Sigmoid colon (tissue), 3 donors: ENCODE results near the gene WDR5B.
A peak's percentile ranks its signal among the peaks of the same experiment; 100 is the strongest.

ENCODE experiments used
- POLR2A ChIP-seq, 2 donors: fragments of 450-650 bp; IDR thresholded peaks; one replicate each; pipeline ENCODE4 v1.6.1; 2016; ENCODE audit warnings: antibody characterized with exemption in 2 of 2, mild to moderate bottlenecking in 2 of 2, moderate library complexity in 2 of 2
- TF ChIP-seq, protein P1 (sequence below), 4 experiments: fragments of 450-650 bp in 3 of 4; fragments of 200-600 bp in 1 of 4; IDR thresholded peaks; one replicate each; pipeline ENCODE4 v1.5.1; 2016 to 2019; ENCODE audit warnings: antibody characterized with exemption in 4 of 4, mild to moderate bottlenecking in 3 of 4, moderate library complexity in 2 of 4

DNA sequence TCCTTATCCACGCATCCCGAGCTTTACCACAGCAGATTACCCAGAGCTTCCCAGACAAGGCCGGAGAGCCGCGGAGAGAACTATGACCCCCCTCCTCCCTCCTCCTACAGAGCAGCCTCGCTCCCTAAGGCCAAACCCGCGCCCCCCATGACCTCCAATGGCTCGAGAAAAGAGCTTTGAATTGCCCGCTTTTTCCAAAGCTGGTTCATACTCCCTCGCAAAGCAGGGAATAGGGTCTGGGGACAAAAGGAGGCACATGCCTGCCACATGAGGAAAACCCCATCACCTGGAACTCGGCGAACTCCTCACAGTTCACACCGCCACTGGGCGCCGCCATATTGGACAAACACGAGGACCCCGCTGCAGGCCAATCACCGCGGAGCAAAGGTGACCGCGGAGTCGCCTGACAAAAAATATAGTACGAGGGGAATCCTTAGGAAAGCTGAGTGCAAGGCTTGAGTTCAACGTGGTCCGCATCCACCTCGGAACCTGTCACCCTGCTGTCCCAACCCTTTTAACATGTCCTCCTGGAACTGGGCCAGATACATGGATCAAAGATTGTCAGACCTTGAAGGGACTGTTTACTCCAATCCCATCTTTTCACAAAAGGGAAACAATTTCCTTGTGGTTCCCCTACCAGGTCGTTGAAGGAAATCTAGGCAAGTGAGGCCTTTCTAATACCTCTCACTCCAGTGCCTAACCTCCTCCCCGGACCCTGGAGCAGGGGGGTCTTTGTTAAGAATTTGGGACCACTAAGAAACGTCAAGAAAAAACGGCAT, 32.8 kb downstream of the WDR5B start, which contains the start of gene MIX23:
- TF ChIP-seq POLR2A (IDR thresholded peaks at IDR 0.05) = peak; percentile 24 to 34
- TF ChIP-seq, protein P1, sequence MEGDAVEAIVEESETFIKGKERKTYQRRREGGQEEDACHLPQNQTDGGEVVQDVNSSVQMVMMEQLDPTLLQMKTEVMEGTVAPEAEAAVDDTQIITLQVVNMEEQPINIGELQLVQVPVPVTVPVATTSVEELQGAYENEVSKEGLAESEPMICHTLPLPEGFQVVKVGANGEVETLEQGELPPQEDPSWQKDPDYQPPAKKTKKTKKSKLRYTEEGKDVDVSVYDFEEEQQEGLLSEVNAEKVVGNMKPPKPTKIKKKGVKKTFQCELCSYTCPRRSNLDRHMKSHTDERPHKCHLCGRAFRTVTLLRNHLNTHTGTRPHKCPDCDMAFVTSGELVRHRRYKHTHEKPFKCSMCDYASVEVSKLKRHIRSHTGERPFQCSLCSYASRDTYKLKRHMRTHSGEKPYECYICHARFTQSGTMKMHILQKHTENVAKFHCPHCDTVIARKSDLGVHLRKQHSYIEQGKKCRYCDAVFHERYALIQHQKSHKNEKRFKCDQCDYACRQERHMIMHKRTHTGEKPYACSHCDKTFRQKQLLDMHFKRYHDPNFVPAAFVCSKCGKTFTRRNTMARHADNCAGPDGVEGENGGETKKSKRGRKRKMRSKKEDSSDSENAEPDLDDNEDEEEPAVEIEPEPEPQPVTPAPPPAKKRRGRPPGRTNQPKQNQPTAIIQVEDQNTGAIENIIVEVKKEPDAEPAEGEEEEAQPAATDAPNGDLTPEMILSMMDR (IDR thresholded peaks at IDR 0.05) = no peak
